HG03469 (cell line): ENCODE results near the gene NR5A1.

ENCODE experiments used
- ATAC-seq: cut with Tn5 transposase; IDR thresholded peaks from one replicate; pipeline ENCODE4 v1.9.1; 2021; ENCODE audit warnings: mild to moderate bottlenecking, moderate library complexity, moderate number of reproducible peaks; ENCODE audit not compliant: unreplicated experiment

The NR5A1 gene

GRCh38 chr9:124506931-124507879 is at the start of gene NR5A1:
TSS of gene NR5A1 (minus strand) at chr9:124507399. CDS start at chr9:124503395, 4,004 bp downstream.
- no peak for ATAC-seq

GRCh38 chr9:124555043-124555442 is 47.8 kb upstream of the NR5A1 start:
- ATAC-seq, result no peak

- ATAC-seq, result no peak
Observed at GRCh38 chr9:124553738-124554137, 46.5 kb upstream of the NR5A1 start.

- no peak for ATAC-seq
Observed at GRCh38 chr9:124552273-124552605, 45.0 kb upstream of the NR5A1 start.

GRCh38 chr9:124551472-124552272 is 44.5 kb upstream of the NR5A1 start:
- no peak for ATAC-seq

GRCh38 chr9:124550072-124550471 is 42.9 kb upstream of the NR5A1 start:
- no peak for ATAC-seq

GRCh38 chr9:124549016-124549415 is 41.8 kb upstream of the NR5A1 start:
- no peak for ATAC-seq

- no peak for ATAC-seq
Observed at GRCh38 chr9:124544535-124544934, 37.3 kb upstream of the NR5A1 start.

- ATAC-seq, result no peak
Observed at GRCh38 chr9:124541824-124542223, 34.6 kb upstream of the NR5A1 start.

GRCh38 chr9:124537926-124538325 is 30.7 kb upstream of the NR5A1 start:
- no peak for ATAC-seq

GRCh38 chr9:124535846-124536245 is 28.6 kb upstream of the NR5A1 start:
- no peak for ATAC-seq

GRCh38 chr9:124532897-124533296 is 25.7 kb upstream of the NR5A1 start:
- ATAC-seq, result no peak

GRCh38 chr9:124531115-124531514 is 23.9 kb upstream of the NR5A1 start:
- no peak for ATAC-seq

- ATAC-seq, result no peak
Observed at GRCh38 chr9:124530246-124530645, 23.0 kb upstream of the NR5A1 start.

GRCh38 chr9:124527781-124528180 is 20.6 kb upstream of the NR5A1 start:
- ATAC-seq, result no peak

GRCh38 chr9:124526174-124526573 is 19.0 kb upstream of the NR5A1 start:
- ATAC-seq, result no peak

- ATAC-seq, result no peak
Observed at GRCh38 chr9:124522121-124523098, 15.2 kb upstream of the NR5A1 start.

- no peak for ATAC-seq
Observed at GRCh38 chr9:124521142-124521541, 13.9 kb upstream of the NR5A1 start.

GRCh38 chr9:124520206-124520596 is 13.0 kb upstream of the NR5A1 start:
- no peak for ATAC-seq

- no peak for ATAC-seq
Observed at GRCh38 chr9:124518116-124518515, 10.9 kb upstream of the NR5A1 start.

GRCh38 chr9:124517600-124517999 is 10.4 kb upstream of the NR5A1 start:
- ATAC-seq, result no peak
